H1 (cell line): ENCODE results near the gene SLC35D3. TPM values are rescaled to one million over a fixed set of nuclear protein-coding genes. Genes with fewer than 3 reads are reported as not detected.

Experiments used
- BACH1 ChIP-seq: IDR thresholded peaks from 2 replicates; pipeline ENCODE4 v1.6.1; 2012; ENCODE audit warnings: low read length, improper control_type of control experiment
- CBX8 ChIP-seq: fragments of 300-800, 300-1000 bp; sonication (generic); IDR thresholded peaks from 2 replicates; pipeline ENCODE4 v1.7.1; 2016; ENCODE audit warnings: low read depth, low read length, borderline replicate concordance
- CHD2 ChIP-seq: IDR thresholded peaks from 2 replicates; pipeline ENCODE4 v1.6.1; 2012; ENCODE audit warnings: low read length, improper control_type of control experiment
- CTBP2 ChIP-seq: IDR thresholded peaks from 2 replicates; pipeline ENCODE4 v1.7.0; 2011; ENCODE audit warnings: borderline replicate concordance, mild to moderate bottlenecking, moderate library complexity, mixed read lengths, low read length; ENCODE audit not compliant: insufficient read depth, insufficient read length
- FOSL1 ChIP-seq: IDR thresholded peaks from 2 replicates; pipeline ENCODE4 v1.6.1; 2011; ENCODE audit warnings: mild to moderate bottlenecking, low read depth, low read length, moderate library complexity; ENCODE audit not compliant: insufficient read depth
- HDAC2 ChIP-seq, 2 experiments: fragments of 300-600 bp in 1 of 2; sonication (generic) in 1 of 2; IDR thresholded peaks; 2 replicates each; pipeline ENCODE4 v1.6.1; 2011 to 2012; ENCODE audit warnings: low read depth in 2 of 2, low read length in 2 of 2, mild to moderate bottlenecking in 2 of 2, moderate library complexity in 2 of 2, borderline replicate concordance in 1 of 2, inconsistent platforms in 1 of 2
- KDM1A ChIP-seq: fragments of 200-600, 300-600 bp; sonication (generic); IDR thresholded peaks from 2 replicates; pipeline ENCODE4 v1.7.1; 2016; ENCODE audit warnings: mild to moderate bottlenecking, low read length, borderline replicate concordance
- PHF8 ChIP-seq: fragments of 200-600 bp; sonication (generic); conservative IDR thresholded peaks from 2 replicates; pipeline ENCODE4 v1.7.1; 2012; ENCODE audit warnings: low read depth, mild to moderate bottlenecking, inconsistent platforms, low read length, moderate library complexity
- POLR2AphosphoS5 ChIP-seq: IDR thresholded peaks from 2 replicates; pipeline ENCODE4 v1.6.1; 2011; ENCODE audit warnings: low read depth, low read length
- RNF2 ChIP-seq: fragments of 200-900, 300-1000 bp; sonication (generic); IDR thresholded peaks from 2 replicates; pipeline ENCODE4 v1.7.1; 2016; ENCODE audit warnings: borderline replicate concordance, low read depth, mild to moderate bottlenecking, antibody characterized with exemption, low read length; ENCODE audit not compliant: poor library complexity, severe bottlenecking; ENCODE audit errors: missing control alignments
- RXRA ChIP-seq: IDR thresholded peaks from 2 replicates; pipeline ENCODE4 v1.6.1; 2011; ENCODE audit warnings: low read depth, mild to moderate bottlenecking, low read length, moderate library complexity; ENCODE audit not compliant: insufficient read depth
- SAP30 ChIP-seq: fragments of 300-600 bp; sonication (generic); IDR thresholded peaks from 2 replicates; pipeline ENCODE4 v1.7.1; 2012; ENCODE audit warnings: low read length, moderate library complexity, mild to moderate bottlenecking, inconsistent platforms; ENCODE audit not compliant: insufficient read depth, insufficient replicate concordance
- SIRT6 ChIP-seq: IDR thresholded peaks from one replicate; pipeline ENCODE4 v1.7.1; 2012; ENCODE audit warnings: low read length, inconsistent platforms
- SIX5 ChIP-seq: IDR thresholded peaks from 2 replicates; pipeline ENCODE4 v1.6.1; 2011; ENCODE audit warnings: mild to moderate bottlenecking, low read depth, low read length
- SRF ChIP-seq: IDR thresholded peaks from 2 replicates; pipeline ENCODE4 v1.6.1; 2011; ENCODE audit warnings: mild to moderate bottlenecking, low read depth, low read length, moderate library complexity
- TCF12 ChIP-seq: IDR thresholded peaks from 2 replicates; pipeline ENCODE4 v1.6.1; 2011; ENCODE audit warnings: low read depth, mild to moderate bottlenecking, low read length
- polyA plus RNA-seq, 7 experiments: library from polyadenylated mRNA; depleted of rRNA in 3 of 7; stranded (reverse) in 5 of 7; unstranded in 2 of 7; fragments of >200 nt in 5 of 7; fragments of 200-250 nt in 2 of 7; gene quantifications; 1 replicate in 5 of 7; 2 replicates in 1 of 7; 4 replicates in 1 of 7; pipeline versions ENCODE4 v1.2.1 to v1.2.3, GENCODE V29; 2011 to 2013; ENCODE audit warnings: missing spikeins in 2 of 7, mixed read lengths in 2 of 7
- total RNA-seq: library from RNA; stranded (reverse); fragmentation: NEBNext Ultra II Directional; extraction: Animal tissue kit (Norgen Biotek cat#: 25700); gene quantifications from 2 replicates; pipeline ENCODE4 v1.2.1, GENCODE V29; 2021
- TF ChIP-seq, protein P1 (sequence below): IDR thresholded peaks from 2 replicates; pipeline ENCODE4 v1.6.1; 2012; ENCODE audit warnings: inconsistent platforms
- TF ChIP-seq, protein P2 (sequence below): IDR thresholded peaks from 2 replicates; pipeline ENCODE4 v1.6.1; 2011; ENCODE audit warnings: low read length, improper control_type of control experiment

Gene SLC35D3
- total and polyA plus RNA-seq, 2 of the 8 experiments (the other 6 are each of a cell fraction or from before 2014, with no cell fraction given), result 0.27 to 0.39 TPM

DNA sequence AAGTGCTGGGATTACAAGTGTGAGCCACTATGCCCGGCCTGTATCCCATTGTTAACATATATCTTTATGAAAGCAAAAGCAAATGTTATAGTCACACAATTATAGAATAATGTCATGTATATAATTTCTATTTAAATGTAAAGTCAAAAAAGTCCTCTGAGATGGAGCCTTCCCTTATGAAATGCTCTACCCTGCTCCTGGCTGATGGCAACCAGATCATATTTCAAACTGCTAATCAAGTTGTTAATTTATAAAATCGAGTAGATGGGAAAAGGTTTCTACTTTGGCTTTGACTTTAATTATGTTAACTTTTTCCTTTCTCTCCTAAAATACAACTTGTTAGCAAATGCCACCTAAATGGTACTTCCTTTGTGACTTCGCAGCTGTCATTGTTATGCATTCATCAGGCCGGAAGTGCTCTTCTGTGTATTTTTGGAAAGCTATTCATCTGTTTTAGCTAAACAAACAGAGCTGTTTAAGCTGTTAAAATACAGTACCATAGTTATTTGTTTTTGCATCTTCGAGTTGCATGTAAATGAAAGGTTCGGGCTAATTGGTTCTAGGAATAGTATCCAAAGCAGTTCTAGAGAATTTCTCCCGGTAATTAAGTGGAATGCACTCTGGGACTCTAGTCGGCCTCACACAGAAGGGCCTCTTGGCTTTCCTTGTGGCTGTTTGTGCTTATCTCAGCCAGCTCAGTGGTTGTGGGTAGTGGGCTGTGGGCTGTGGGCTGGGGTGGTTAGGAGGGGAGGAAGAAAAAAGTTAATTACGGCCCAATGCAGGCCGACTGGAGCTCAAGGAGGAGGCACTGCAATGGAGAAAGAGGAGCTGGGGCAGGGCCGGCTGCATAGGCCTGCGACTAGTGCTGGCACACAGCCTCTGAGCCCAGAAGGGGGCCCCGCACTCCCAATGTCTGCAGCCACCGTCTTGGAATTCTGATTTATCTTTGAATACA is 34.8 kb downstream of the SLC35D3 start (continued):
- TF ChIP-seq CBX8 (no peak), PHF8 (no peak), SIX5 (no peak), RNF2 (no peak), BACH1 (no peak), SRF (no peak), SIRT6 (no peak), CTBP2 (no peak), SAP30 (no peak), KDM1A (no peak), TCF12 (no peak), HDAC2 (IDR thresholded peaks at IDR 0.05; ENCODE audit: borderline replicate concordance in 1 of 2, low read depth in 2 of 2, low read length in 2 of 2) (peak in 1 of 2 experiments; percentile 56; a peak in 1 of 4 replicates), CHD2 (peak; percentile 2; the same call in 1 of the 2 replicates), RXRA (no peak), FOSL1 (no peak), POLR2AphosphoS5 (no peak)
- TF ChIP-seq, protein P1, sequence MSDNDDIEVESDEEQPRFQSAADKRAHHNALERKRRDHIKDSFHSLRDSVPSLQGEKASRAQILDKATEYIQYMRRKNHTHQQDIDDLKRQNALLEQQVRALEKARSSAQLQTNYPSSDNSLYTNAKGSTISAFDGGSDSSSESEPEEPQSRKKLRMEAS, result no peak
- TF ChIP-seq, protein P2, sequence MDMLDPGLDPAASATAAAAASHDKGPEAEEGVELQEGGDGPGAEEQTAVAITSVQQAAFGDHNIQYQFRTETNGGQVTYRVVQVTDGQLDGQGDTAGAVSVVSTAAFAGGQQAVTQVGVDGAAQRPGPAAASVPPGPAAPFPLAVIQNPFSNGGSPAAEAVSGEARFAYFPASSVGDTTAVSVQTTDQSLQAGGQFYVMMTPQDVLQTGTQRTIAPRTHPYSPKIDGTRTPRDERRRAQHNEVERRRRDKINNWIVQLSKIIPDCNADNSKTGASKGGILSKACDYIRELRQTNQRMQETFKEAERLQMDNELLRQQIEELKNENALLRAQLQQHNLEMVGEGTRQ, result no peak
